GM21825 (cell line): Measurements from ENCODE around the gene LTBP3.
A peak's percentile ranks its signal among the peaks of the same experiment; 100 is the strongest.

Experiments used
- ATAC-seq: cut with Tn5 transposase; IDR thresholded peaks from one replicate; pipeline ENCODE4 v1.9.1; 2021; ENCODE audit warnings: mild to moderate bottlenecking, moderate library complexity; ENCODE audit not compliant: unreplicated experiment

LTBP3 gene

GRCh38 chr11:65558002-65558929 is at the start of gene LTBP3:
TSS of gene LTBP3 (minus strand) at chr11:65558359. CDS start at chr11:65557959, 400 bp downstream.
- no peak for ATAC-seq

DNA sequence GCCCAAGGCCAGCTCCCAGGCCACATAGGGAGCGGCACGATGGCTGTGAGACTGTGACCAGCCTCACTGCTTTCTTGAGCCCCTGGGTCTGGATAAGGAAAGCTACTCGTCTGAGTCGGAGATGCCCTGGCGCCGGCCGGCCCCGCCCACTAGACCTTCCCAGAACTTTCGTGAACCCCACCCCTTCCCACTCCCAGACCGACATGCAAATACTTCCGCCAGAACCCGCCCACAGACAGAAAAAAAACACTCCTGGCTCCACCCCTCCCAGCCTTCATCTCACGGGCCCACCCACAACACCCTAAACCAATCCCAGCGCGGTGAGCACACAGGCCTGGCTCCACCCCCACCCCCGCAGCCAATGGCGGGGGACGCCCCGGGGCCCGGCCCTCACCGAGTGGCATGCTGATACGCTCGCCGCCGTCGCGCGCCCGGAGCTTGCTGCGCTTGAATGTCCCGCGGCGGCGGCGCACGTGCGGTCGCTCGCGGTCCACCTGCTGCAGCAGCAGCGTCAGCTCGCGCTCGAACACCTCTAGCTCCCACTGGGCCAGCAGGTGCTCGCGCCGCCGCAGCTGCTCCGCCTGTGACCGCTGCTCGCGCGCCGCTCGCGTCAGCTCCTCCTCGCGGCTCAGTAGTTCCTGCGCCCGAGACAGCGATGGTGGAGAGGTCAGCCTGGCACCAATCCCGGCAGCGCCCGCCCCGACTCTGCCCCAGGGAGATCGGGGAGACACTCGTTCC is 48.9 kb upstream of the LTBP3 start:
- ATAC-seq, result no peak

DNA sequence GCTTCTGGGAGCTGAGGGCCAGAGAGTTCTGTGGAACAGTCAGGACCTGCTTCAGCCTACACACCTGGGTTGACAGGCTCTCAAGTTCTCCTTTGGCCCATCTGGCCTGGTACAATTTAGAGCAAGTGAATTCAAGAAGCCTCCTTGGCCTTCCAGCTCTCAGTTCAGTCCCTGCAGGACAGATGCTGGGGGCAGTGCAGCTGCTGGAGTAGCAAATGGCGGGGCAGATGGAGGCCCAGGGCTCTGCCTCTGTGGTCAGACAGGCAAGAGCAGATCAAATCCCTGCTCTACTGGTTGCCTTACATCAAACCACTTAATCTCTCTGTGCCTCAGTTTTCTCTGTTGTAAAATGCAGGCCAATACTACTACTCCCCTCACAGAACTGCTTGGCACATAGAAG is 46.1 kb upstream of the LTBP3 start:
- no peak for ATAC-seq

GRCh38 chr11:65599955-65600246 is 41.7 kb upstream of the LTBP3 start:
- ATAC-seq, result no peak

GRCh38 chr11:65599216-65599954 is 41.2 kb upstream of the LTBP3 start:
- no peak for ATAC-seq

DNA sequence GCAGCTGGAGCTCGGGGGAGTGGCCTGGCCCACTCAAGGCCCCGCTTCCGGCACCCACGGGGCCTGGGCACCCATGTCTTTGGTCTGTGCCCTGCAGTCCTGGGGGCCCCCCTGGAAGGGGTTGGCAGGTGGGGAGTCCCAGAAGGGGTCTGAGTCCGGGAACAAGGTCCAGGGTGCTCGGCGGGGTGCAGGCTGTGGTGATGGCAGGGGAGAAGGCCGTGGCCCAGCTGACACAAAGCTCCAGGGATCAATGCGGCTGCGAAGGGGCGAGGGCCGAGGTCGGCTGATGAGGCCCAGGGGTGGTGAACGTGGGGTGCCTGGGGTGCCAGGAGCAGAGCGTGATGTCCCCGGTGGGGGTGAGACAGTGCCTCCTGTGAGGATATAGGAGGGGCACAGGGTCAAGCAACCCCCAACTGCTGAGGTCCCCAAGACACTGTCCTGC is 40.1 kb upstream of the LTBP3 start:
- ATAC-seq, result no peak

- no peak for ATAC-seq
Measured at GRCh38 chr11:65596520-65596919, 38.4 kb upstream of the LTBP3 start.

GRCh38 chr11:65595543-65596281 is 37.6 kb upstream of the LTBP3 start, which contains the start of gene KCNK7:
TSS of gene KCNK7 (minus strand) at chr11:65595800. CDS start at chr11:65595772, 28 bp downstream.
- ATAC-seq, result no peak

- no peak for ATAC-seq
Measured at GRCh38 chr11:65595131-65595530, 37.0 kb upstream of the LTBP3 start.

DNA sequence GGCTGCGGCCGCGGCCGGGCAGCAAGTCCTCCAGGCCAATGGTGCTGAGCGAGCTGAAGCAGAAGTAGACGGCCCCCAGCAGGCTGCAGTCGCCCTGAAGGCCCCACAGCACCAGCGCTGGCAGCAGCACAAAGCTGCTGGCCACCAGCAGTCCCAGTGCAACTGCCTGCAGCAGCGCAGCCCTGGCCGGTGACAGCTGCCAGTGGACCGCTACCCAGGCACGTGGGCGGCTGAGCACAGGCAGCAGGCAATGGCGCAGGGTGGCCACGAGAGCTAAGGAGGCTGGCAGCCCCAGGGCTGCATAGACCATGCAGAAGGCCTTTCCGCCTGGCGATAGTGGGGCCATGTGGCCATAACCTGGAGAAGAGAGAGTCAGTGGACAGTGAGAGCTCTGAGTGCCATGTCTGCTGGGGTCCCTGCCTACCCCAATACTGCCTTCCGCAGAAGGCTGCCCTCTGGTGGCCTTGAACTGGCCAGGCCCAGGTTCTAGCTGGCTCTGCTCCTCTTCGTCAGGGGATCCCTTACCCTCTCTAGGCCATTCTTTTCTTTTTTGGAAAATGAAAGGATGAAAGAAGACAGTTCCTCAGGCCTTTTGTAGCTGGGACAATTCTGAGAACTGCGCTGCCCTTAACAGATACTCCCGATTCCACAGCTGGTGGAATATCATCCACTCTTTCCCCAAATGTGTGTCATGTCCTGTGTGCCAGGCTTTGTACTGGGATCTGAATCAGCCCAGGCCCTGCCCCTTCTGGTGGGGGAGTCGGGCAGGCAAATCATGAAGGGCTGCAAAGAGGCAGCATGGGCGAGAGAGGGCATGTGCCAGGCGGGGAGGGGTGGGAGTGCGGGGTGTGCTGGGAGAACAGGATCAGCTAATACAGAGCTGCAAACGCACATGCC is 35.6 kb upstream of the LTBP3 start:
- ATAC-seq, result no peak

DNA sequence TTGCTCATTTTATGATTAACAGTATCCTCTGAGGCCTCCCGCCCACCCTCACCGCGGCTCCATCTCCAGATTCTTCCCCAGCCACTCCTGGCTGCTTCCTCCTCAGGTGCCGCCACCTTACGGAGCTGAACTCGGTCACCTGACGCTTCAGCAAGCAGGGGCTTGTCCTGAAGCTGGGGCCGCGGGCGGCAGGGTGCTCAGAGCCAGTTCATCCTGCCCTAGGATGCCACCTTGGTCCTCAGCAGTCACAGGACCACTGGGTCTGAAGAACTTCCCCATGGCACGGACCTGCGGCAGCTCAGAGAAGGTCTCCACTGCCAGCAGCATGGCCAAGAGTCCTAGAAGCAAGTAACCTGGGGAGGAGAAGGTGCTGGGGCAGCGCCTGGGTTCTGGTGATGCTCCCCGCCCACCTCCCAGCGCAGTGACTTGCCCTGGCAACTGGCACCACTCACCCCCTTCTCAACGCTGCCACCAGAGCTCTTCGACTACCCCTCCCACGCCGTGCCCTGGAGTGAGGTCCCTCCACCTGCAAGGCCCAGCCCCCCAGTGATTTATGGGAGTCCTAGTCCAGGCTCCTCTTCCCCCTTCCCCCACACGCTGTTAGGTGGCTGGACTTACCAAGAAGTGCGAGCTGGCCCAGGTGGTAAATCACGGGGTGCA is 34.8 kb upstream of the LTBP3 start:
- no peak for ATAC-seq

DNA sequence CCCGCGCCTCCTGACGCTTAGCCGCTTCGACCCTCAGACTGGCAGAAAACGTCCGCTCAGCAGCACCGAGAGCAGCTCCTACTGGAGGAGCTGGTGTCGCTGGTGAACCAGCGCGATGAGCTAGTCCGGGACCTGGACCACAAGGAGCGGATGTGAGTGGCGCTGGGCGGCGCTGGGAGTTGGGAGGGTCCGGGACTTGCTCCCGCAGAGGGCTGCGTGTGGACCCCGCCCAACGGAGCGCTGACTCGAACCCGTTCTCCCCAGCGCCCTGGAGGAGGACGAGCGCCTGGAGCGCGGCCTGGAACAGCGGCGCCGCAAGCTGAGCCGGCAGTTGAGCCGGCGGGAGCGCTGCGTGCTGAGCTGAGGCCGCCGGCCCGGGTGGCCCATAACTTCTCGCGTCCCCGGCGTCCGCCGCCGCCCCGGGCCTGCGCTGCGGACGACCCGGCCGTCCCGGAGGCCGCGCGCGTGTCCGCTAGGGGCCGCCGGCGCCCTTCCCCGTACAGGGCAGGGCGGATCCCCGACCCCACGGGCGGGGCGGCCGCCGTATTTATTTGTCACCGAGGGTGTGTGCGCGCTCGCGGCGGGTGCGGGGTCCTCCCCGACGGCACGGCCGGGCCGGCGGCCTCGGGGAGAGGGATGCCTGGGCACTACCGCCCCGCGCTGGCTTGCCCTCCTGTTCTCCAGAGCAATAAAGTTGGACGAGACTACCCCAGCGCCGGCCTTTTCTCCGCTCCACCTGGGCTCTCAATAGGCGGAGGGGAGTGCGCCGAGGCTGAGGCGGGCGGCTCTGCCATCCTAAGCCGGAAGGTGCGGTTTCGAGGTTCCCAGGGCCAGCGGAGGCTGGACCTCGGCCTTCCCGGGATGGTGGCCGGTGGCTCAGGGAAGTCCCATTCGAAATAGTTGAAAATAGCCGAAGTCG is 34.0 kb upstream of the LTBP3 start:
- no peak for ATAC-seq

DNA sequence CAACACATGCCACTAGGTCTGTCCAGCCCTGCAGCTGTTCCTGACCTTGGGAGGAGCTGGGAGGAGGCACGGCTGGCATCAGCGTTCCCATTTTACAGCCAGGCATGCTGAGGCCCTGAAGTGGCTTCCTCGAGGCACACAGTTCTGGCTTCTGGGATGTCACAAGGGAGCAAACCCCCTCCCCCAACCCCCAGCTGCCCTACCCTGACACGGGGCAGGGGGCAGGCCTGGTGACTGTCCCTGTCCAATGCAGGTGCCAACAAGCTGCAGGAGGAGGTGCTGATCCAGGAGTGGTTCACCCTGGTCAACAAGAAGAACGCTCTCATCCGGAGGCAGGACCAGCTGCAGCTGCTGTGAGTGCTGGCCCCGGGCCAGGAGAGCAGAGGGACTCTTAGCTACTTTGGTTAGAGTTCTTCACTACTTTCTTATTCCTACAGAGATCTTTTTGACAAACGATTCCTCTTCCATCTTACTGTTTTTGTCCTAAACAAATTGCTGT is 32.1 kb upstream of the LTBP3 start:
- ATAC-seq, result no peak

- no peak for ATAC-seq
Measured at GRCh38 chr11:65589444-65590239, 31.5 kb upstream of the LTBP3 start.

GRCh38 chr11:65588199-65589054 is 30.3 kb upstream of the LTBP3 start:
- ATAC-seq, result peak; percentile 70

- no peak for ATAC-seq
Measured at GRCh38 chr11:65586676-65587075, 28.5 kb upstream of the LTBP3 start.
